ENCODE results near the gene OS9.

The OS9 gene

DNA sequence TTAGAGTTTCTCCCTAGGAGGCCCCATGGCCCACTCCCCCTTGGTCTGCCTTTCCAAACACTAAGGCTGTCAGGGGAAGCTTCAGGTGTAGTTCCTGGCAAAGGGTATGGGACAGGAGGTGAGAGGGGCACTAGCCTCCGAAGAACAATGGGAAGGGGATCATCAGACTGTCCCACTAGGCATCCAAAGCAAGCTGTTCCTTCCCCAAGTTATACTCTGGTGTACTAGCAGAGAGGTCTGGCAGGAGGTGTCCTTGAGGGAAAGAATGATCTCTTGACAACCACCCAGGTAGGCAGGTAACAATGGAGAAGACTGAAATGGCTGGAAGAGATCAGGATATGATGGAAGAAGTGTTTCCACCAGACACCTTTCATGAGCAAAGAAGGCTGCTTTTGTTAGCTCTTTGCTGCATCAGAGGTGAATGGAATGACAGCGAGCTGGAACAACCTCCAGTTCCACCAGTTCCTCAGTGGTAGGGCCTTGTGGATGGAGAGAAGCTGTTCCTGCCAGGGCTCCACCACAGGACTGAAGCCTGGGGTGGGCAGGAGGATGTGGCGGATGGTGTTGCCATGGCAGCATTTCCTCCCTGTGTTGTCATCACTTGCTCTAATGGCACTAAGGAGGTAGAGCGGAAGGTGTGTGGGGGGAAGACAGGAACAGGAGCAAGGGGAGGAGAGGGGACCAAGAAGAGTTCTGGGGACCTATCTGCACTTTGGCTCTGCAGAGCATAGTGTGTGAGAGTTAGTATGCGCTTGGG is 46.9 kb downstream of the OS9 start:
- H3K9ac ChIP-seq: peak overlapping the region in 10 of 11 experiments; percentile 47 to 80 (median 75); a peak in 19 of 22 replicates
- H4K20me1 ChIP-seq: peaks cover 0 to 43% (median 11%) of the 10 kb centered on the region in 11 experiments; a peak in 14 of 22 replicates
- H3K4me2 ChIP-seq: peak overlapping the region; percentile 82 to 97 (median 94)
- H3K9me3 ChIP-seq (replicated peaks in 1 of 11): no peaks in the 10 kb centered on the region
- H3K36me3 ChIP-seq: peaks cover 0 to 27% (median 16%) of the 10 kb centered on the region in 11 experiments; a peak in 16 of 22 replicates
- H3K4me1 ChIP-seq: peaks cover 50 to 62% (median 57%) of the 10 kb centered on the region in 10 experiments
- H3K4me3 ChIP-seq: peak overlapping the region; percentile 46 to 77 (median 64); a peak in 19 of 20 replicates
- TF ChIP-seq Cebpa-rat (IDR thresholded peaks at IDR 0.05): 0 out of 22 replicates have a peak, but pooled peaks of 1 of the 11 experiments have one; percentile 11
- peak overlapping the region in 10 of 11 experiments; percentile 20 to 89 (median 80); a peak in 18 of 22 replicates for H3K27ac ChIP-seq
- H3K27me3 ChIP-seq: no peaks in the 10 kb centered on the region

DNA sequence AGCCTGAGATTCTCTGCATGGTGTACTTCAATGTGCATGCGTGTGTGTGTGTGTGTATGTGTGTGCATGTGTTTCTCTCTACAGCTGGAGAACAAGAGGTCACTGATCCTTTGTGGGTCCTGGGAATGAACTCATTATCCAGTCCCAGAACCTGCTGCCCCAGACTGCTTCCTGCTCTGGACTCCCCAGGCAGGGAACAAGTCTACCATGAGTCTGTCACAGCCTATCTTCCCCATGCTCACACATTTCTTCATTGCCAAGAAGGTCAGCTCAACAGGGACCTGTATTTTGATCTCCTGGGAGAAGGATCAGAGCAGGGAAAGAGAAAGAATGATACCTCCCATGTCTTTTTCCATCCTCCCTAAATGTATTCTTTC is 47.5 kb downstream of the OS9 start:
- H3K4me2 ChIP-seq: peak overlapping the region; percentile 82 to 97 (median 94)
- H3K36me3 ChIP-seq: peaks cover 0 to 30% (median 22%) of the 10 kb centered on the region in 11 experiments; a peak in 20 of 22 replicates
- H3K9me3 ChIP-seq (replicated peaks in 1 of 11): no peaks in the 10 kb centered on the region
- no peaks in the 10 kb centered on the region for H3K27me3 ChIP-seq
- no peak for TF ChIP-seq Cebpa-rat (IDR thresholded peaks at IDR 0.05)
- peaks cover 56 to 66% (median 61%) of the 10 kb centered on the region in 10 experiments for H3K4me1 ChIP-seq
- peaks cover 0 to 37% (median 10%) of the 10 kb centered on the region in 11 experiments; a peak in 11 of 22 replicates for H4K20me1 ChIP-seq
- peak overlapping the region in 10 of 11 experiments; percentile 34 to 89 (median 80); a peak in 18 of 22 replicates for H3K27ac ChIP-seq
- H3K9ac ChIP-seq: peak overlapping the region; percentile 53 to 80 (median 73); a peak in 21 of 22 replicates
- H3K4me3 ChIP-seq: peak overlapping the region; percentile 46 to 77 (median 64)

DNA sequence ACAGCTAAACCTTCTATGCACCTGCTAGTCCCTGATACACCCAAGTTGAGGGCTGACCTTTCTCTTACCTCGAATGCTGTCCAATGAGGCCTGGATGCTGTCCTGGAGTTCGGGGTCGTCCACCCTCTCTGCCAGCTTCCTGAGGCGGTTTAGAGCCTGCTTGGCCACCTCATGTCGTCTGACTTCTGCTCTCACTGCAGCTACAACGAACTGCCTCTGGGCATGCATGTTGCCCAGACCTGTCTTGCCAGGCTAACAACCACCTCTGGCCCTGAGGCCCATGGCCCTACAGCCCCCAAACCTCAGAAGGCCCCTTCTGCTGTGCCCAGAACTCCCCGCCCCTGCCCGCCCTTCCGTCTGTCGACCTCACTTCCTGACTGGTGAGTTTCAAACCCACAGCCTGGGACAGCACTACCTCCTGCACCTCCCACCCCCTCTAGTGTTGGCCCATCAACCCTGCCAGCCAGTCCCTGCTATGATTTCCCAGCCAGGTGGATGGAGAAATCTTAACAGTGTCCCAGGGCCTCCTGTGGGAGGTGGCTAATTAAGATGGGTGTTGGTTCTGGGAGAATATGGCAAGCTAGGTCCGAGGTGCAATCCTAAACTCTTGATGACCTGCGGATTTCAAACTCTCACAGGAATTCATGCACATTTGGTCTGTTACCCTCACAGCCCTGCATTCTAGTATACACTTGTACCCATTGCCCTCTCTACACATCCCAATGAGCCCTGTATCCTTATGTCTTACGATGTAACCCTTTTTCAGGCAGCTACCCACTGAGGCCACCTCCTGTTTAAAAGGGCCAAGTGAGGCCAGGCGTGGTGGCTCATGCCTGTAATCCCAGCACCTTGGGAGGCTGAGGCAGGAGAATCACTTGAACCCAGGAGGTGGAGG is 48.2 kb downstream of the OS9 start:
- H3K4me3 ChIP-seq: peak overlapping the region; percentile 46 to 77 (median 64)
- peak overlapping the region in 10 of 11 experiments; percentile 34 to 89 (median 80); a peak in 19 of 22 replicates for H3K27ac ChIP-seq
- peak overlapping the region; percentile 82 to 97 (median 94) for H3K4me2 ChIP-seq

DNA sequence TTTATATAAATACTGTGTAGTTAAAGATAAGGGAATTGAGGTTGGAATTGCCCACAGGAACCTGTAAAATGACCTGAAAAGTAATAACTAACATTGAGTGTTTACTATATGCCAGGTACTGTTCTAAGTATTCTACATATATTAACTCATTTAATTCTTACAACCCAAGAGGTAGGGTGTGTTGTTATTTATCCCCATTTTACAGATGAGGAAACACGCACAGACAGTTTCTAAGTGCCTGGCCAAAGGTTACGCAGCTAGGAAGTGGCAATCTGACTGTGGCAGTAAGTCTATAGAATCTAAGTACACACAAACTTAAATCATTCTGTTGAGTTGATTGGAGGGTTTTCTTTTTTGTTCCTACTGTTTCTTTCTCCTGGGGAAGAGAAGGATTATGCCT is 49.8 kb downstream of the OS9 start:
- Histone ChIP-seq H3K27ac (peak overlapping the region in 10 of 11 experiments; percentile 79 to 96 (median 88); a peak in 15 of 22 replicates), H3K4me1 (peaks cover 56 to 68% (median 62%) of the 10 kb centered on the region in 10 experiments), H3K9ac (peak overlapping the region in 7 of 11 experiments; percentile 84 to 93 (median 87); a peak in 13 of 22 replicates), H3K36me3 (peaks cover 23 to 37% (median 31%) of the 10 kb centered on the region in 11 experiments), H3K4me3 (peak overlapping the region in 8 of 10 experiments; percentile 74 to 91 (median 80); a peak in 12 of 20 replicates), H3K9me3 (replicated peaks in 1 of 11) (no peaks in the 10 kb centered on the region), H4K20me1 (peaks cover 0 to 33% (median 3%) of the 10 kb centered on the region in 11 experiments; a peak in 10 of 22 replicates), H3K4me2 (peak overlapping the region; percentile 64 to 94 (median 87)), H3K27me3 (no peaks in the 10 kb centered on the region)
- no peak for TF ChIP-seq Cebpa-rat (IDR thresholded peaks at IDR 0.05)

More for the DNA sequence above, 48.2 kb downstream of the OS9 start:
- Histone ChIP-seq H3K4me1 (peaks cover 56 to 68% (median 62%) of the 10 kb centered on the region in 10 experiments), H3K27me3 (no peaks in the 10 kb centered on the region), H3K9me3 (replicated peaks in 1 of 11) (no peaks in the 10 kb centered on the region), H3K36me3 (peaks cover 7 to 30% (median 23%) of the 10 kb centered on the region in 11 experiments), H3K9ac (peak overlapping the region; percentile 53 to 80 (median 73); a peak in 21 of 22 replicates), H4K20me1 (peaks cover 0 to 30% (median 7%) of the 10 kb centered on the region in 11 experiments; a peak in 10 of 22 replicates)
- TF ChIP-seq Cebpa-rat (IDR thresholded peaks at IDR 0.05): no peak

DNA sequence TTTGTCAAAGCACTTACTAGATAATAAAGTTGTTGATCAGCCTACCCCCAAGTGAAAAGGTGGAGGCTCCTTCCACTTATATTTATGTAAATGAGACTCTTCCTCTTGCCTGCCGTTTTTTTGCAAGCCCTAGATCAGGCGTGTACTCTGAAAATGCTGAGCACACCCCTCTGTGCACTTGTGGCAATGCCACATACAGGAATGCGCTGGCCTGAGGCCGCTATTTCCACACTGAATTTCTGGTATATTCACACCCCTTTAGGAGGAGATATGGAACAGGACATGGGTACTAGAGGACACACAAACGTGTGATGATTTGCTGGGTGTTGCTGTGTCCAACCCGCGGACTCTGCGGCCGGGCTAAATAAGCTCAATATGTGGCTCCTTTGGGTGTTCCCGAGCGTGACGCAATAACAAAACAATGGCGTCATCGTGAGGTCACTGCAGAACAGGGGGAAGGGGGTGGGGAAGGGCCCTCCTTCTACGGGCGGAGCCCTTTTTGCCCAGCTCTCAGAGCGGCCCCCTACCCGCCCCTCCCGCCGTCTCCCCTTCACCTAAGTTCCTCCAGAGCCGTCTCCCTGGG is 50.4 kb downstream of the OS9 start:
- Histone ChIP-seq H3K4me1 (peaks cover 53 to 68% (median 59%) of the 10 kb centered on the region in 10 experiments), H3K27ac (peak overlapping the region; percentile 79 to 98 (median 88)), H3K9me3 (replicated peaks in 1 of 11) (no peaks in the 10 kb centered on the region), H3K4me2 (peak overlapping the region; percentile 64 to 94 (median 87)), H4K20me1 (peaks cover 0 to 38% (median 6%) of the 10 kb centered on the region in 11 experiments; a peak in 13 of 22 replicates), H3K9ac (peak overlapping the region; percentile 84 to 98 (median 87)), H3K27me3 (no peaks in the 10 kb centered on the region), H3K4me3 (peak overlapping the region; percentile 74 to 91 (median 82)), H3K36me3 (peaks cover 29 to 40% (median 36%) of the 10 kb centered on the region in 11 experiments)
- peak in 6 of 11 experiments; percentile 17 to 74 (median 32); a peak in 9 of 22 replicates for TF ChIP-seq Cebpa-rat (IDR thresholded peaks at IDR 0.05)

DNA sequence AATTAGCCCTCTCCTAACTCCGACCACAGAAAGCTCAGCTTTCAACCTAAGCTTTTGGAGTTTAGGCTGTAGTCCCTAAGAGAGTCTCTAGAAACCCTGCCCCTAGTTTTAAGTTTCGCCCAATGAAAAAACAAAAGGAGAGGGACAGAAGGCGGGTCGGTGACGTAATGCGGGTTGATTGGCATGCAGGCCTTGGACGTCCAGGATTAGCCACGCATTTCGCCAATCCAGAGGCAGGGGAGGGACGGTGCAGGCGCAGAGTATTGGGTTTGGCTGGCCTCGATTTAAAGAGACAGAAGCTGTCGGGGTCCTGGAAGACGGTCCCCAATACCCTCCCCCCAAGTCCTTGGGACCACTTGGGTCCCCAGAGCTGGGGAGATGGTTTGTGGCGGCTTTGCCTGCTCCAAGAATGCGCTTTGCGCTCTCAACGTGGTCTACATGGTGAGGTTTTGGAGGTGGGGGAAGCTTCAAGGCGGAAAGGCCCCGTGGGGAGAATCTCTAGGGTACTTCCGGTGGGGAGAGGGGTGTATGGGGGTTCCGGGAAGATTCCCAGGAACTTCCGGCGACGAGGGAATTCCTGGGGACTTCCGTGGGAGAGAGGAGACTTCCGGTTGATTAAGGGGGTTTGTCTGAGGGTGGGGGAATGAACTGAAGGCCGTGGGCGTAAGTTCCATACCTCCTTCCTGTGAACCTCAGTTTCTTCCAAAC is 51.0 kb downstream of the OS9 start, which contains the start of gene TSPAN31:
Gene TSPAN31, plus strand, starts transcription at position 263 of the 708 bp plus-strand sequence. Its CDS starts 116 bp downstream, at position 379.
- H4K20me1 ChIP-seq: peaks cover 0 to 44% (median 9%) of the 10 kb centered on the region in 11 experiments; a peak in 12 of 22 replicates
- H3K4me3 ChIP-seq: peak within 1 kb of the TSS; percentile 74 to 91 (median 82)
- peaks cover 46 to 68% (median 53%) of the 10 kb centered on the region in 10 experiments for H3K4me1 ChIP-seq
- no peaks in the 10 kb centered on the region for H3K27me3 ChIP-seq
- peak in 1 of 11 experiments; percentile 9; a peak in 2 of 22 replicates for TF ChIP-seq Cebpa-rat (IDR thresholded peaks at IDR 0.05)
- peak within 1 kb of the TSS; percentile 79 to 98 (median 88) for H3K27ac ChIP-seq
- no peaks in the 10 kb centered on the region for H3K9me3 ChIP-seq (replicated peaks in 1 of 11)
- peak within 1 kb of the TSS; percentile 79 to 96 (median 91) for H3K4me2 ChIP-seq
- H3K36me3 ChIP-seq: peaks cover 35 to 46% (median 43%) of the 10 kb centered on the region in 11 experiments
- peak within 1 kb of the TSS; percentile 84 to 98 (median 87) for H3K9ac ChIP-seq

DNA sequence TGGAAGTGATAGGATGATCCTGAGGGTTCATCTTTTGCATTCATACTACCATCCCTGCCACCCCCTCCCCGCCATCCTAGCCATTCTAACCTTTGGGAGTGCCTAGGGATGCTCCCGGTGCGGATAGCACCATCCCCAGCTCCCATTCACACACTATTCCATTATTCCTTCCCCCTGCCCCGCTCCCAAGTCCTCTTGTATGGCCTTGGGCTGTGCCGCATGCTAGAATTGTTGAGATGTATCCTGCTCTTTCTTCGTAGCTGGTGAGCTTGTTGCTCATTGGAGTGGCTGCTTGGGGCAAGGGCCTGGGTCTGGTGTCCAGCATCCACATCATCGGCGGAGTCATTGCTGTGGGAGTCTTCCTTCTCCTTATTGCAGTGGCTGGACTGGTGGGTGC is 51.6 kb downstream of the OS9 start:
- Histone ChIP-seq H3K9me3 (replicated peaks in 1 of 11) (no peaks in the 10 kb centered on the region), H4K20me1 (peaks cover 0 to 50% (median 8%) of the 10 kb centered on the region in 11 experiments; a peak in 12 of 22 replicates), H3K27ac (peak overlapping the region; percentile 79 to 98 (median 88)), H3K4me3 (peak overlapping the region; percentile 74 to 91 (median 82)), H3K4me1 (peaks cover 45 to 68% (median 50%) of the 10 kb centered on the region in 10 experiments), H3K27me3 (no peaks in the 10 kb centered on the region), H3K4me2 (peak overlapping the region; percentile 79 to 96 (median 91)), H3K9ac (peak overlapping the region; percentile 84 to 98 (median 87)), H3K36me3 (peaks cover 41 to 52% (median 48%) of the 10 kb centered on the region in 11 experiments)
- no peak for TF ChIP-seq Cebpa-rat (IDR thresholded peaks at IDR 0.05)

Measured in BLaER1 treated with 17β-estradiol and CSF1 and Interleukin-3, amounts not matched to agents 10 nM and 100 nM (cell line).